Activated naive CD4-positive, alpha-beta T cell treated with anti-CD3 and anti-CD28 coated beads, Interleukin-2, amount 50 U/mL, for 72 hours (primary cell): Measurements from ENCODE around the gene TMEM190. TPM values are rescaled to one million over a fixed set of nuclear protein-coding genes. Genes with fewer than 3 reads are reported as not detected.
A peak's percentile ranks its signal among the peaks of the same experiment; 100 is the strongest.
"Not testable (repeated sequence)": the region's sequence is repeated elsewhere in the genome, so short reads cannot be mapped to it uniquely, and the experiment has no call there.

ENCODE experiments used
- ATAC-seq, 2 donors: fragments of 150-1000 bp; cut with Tn5 transposase; 2 replicates each; pipeline ENCODE4 v1.10.0; 2021; ENCODE audit warnings: mild to moderate bottlenecking in 2 of 2, moderate library complexity in 2 of 2
- DNase-seq, 2 donors: peaks; one replicate each; pipeline ENCODE4 v3.0.0; 2021 to 2022; ENCODE audit warnings: low spot score in 2 of 2
- H3K27ac Mint-ChIP-seq, 2 donors: one replicate each; pipeline ENCODE4 v1.8.0; 2022; ENCODE audit warnings: mild to moderate bottlenecking in 2 of 2, mixed read lengths in 2 of 2
- H3K36me3 Mint-ChIP-seq, 2 donors: one replicate each; pipeline ENCODE4 v1.8.0; 2022; ENCODE audit warnings: mixed read lengths in 2 of 2
- H3K9me3 Mint-ChIP-seq, 2 donors: one replicate each; pipeline ENCODE4 v1.8.0; 2022; ENCODE audit warnings: mixed read lengths in 2 of 2
- total RNA-seq, 2 donors: library from RNA; stranded (reverse); gene quantifications; one replicate each; pipeline ENCODE4 v1.2.3, GENCODE V29; 2022

Gene TMEM190
- total RNA-seq = not detected

GRCh38 chr19:55376241-55376933 is at the start of gene TMEM190:
TMEM190 (plus strand) TSS chr19:55376826; CDS start chr19:55376854, 28 bp downstream.
- no peak for DNase-seq
- ATAC-seq = no peak
- peaks cover 0 to under 1% of the 10 kb centered on the region in 2 donors for H3K36me3 Mint-ChIP-seq
- no peak within 1 kb of the TSS for H3K27ac Mint-ChIP-seq
- H3K9me3 Mint-ChIP-seq = no peaks in the 10 kb centered on the region

- H3K9me3 Mint-ChIP-seq, ATAC-seq, H3K27ac Mint-ChIP-seq, H3K36me3 Mint-ChIP-seq, DNase-seq: not testable (repeated sequence)
Measured at GRCh38 chr19:55328774-55329318, 47.8 kb upstream of the TMEM190 start.

- H3K9me3 Mint-ChIP-seq, DNase-seq, ATAC-seq, H3K36me3 Mint-ChIP-seq, H3K27ac Mint-ChIP-seq: not testable (repeated sequence)
Measured at GRCh38 chr19:55329791-55330190, 46.8 kb upstream of the TMEM190 start.

GRCh38 chr19:55333870-55334269 is 42.8 kb upstream of the TMEM190 start:
- Mint-ChIP-seq H3K27ac (no peak overlapping the region), H3K9me3 (no peaks in the 10 kb centered on the region), H3K36me3 (no peaks in the 10 kb centered on the region)
- DNase-seq = no peak
- no peak for ATAC-seq

- H3K27ac Mint-ChIP-seq = no peak overlapping the region
- DNase-seq = no peak
- H3K9me3 Mint-ChIP-seq = no peaks in the 10 kb centered on the region
- no peaks in the 10 kb centered on the region for H3K36me3 Mint-ChIP-seq
- no peak for ATAC-seq
Measured at GRCh38 chr19:55336101-55336500, 40.5 kb upstream of the TMEM190 start.

- H3K36me3 Mint-ChIP-seq = peaks cover 0 to 7% of the 10 kb centered on the region in 2 donors
- ATAC-seq (peak; percentile 84 to 85), DNase-seq (peak; percentile 100)
- peak within 1 kb of the TSS; percentile 97 for H3K27ac Mint-ChIP-seq
- H3K9me3 Mint-ChIP-seq = no peaks in the 10 kb centered on the region
Measured at GRCh38 chr19:55339105-55339888, 37.3 kb upstream of the TMEM190 start, which contains the start of gene KMT5C. KMT5C (plus strand) TSS chr19:55339876; CDS start chr19:55341937, 2,061 bp downstream.

- H3K27ac Mint-ChIP-seq = peak overlapping the region; percentile 97
- no peaks in the 10 kb centered on the region for H3K9me3 Mint-ChIP-seq
- DNase-seq (peak; percentile 28 to 70), ATAC-seq (no peak)
- H3K36me3 Mint-ChIP-seq = peaks cover 0 to 7% of the 10 kb centered on the region in 2 donors
Measured at GRCh38 chr19:55339889-55340783, 36.5 kb upstream of the TMEM190 start.

GRCh38 chr19:55340784-55341147 is 35.9 kb upstream of the TMEM190 start:
- ATAC-seq = no peak
- H3K27ac Mint-ChIP-seq = peak overlapping the region; percentile 77 to 97
- peaks cover 0 to 7% of the 10 kb centered on the region in 2 donors for H3K36me3 Mint-ChIP-seq
- peak in 1 of 2 donors; percentile 41 for DNase-seq
- H3K9me3 Mint-ChIP-seq = no peaks in the 10 kb centered on the region

GRCh38 chr19:55341171-55341588 is 35.4 kb upstream of the TMEM190 start:
- ATAC-seq (no peak), DNase-seq (peak in 1 of 2 donors; percentile 69)
- H3K36me3 Mint-ChIP-seq = peaks cover 0 to 7% of the 10 kb centered on the region in 2 donors
- peak overlapping the region; percentile 84 to 97 for H3K27ac Mint-ChIP-seq
- no peaks in the 10 kb centered on the region for H3K9me3 Mint-ChIP-seq

GRCh38 chr19:55341595-55342531 is 34.8 kb upstream of the TMEM190 start:
- no peaks in the 10 kb centered on the region for H3K9me3 Mint-ChIP-seq
- peaks cover 0 to 7% of the 10 kb centered on the region in 2 donors for H3K36me3 Mint-ChIP-seq
- DNase-seq = no peak
- peak overlapping the region; percentile 84 to 97 for H3K27ac Mint-ChIP-seq
- ATAC-seq = no peak

GRCh38 chr19:55344444-55344843 is 32.2 kb upstream of the TMEM190 start:
- H3K27ac Mint-ChIP-seq = peak overlapping the region in 1 of 2 donors; percentile 51
- ATAC-seq = no peak
- H3K36me3 Mint-ChIP-seq = peaks cover 0 to 7% of the 10 kb centered on the region in 2 donors
- H3K9me3 Mint-ChIP-seq = no peaks in the 10 kb centered on the region
- no peak for DNase-seq

- Mint-ChIP-seq H3K27ac (no peak overlapping the region), H3K36me3 (peaks cover 0 to 7% of the 10 kb centered on the region in 2 donors), H3K9me3 (no peaks in the 10 kb centered on the region)
- DNase-seq (no peak), ATAC-seq (no peak)
Measured at GRCh38 chr19:55345101-55345817, 31.4 kb upstream of the TMEM190 start.

GRCh38 chr19:55345818-55346724 is 30.6 kb upstream of the TMEM190 start:
- Mint-ChIP-seq H3K36me3 (peaks cover 0 to 7% of the 10 kb centered on the region in 2 donors), H3K27ac (no peak overlapping the region), H3K9me3 (no peaks in the 10 kb centered on the region)
- no peak for ATAC-seq
- DNase-seq = no peak
